DND-41 (cell line): Measurements from ENCODE around the gene IL3RA.
"Not testable (repeated sequence)": the region's sequence is repeated elsewhere in the genome, so short reads cannot be mapped to it uniquely, and the experiment has no call there.

Experiments used
- ATAC-seq: fragments of 200-7000 bp; cut with Tn5 transposase; 3 replicates; pipeline ENCODE4 v1.9.1; 2021; ENCODE audit warnings: low read depth; ENCODE audit not compliant: insufficient read depth
- DNase-seq: peaks from one replicate; pipeline ENCODE4 v3.0.0-alpha.2; 2020
- H2AFZ ChIP-seq: 2 replicates; pipeline ENCODE4 v1.6.0; 2012; ENCODE audit warnings: low read depth, low read length
- H3K27ac ChIP-seq: 2 replicates; pipeline ENCODE4 v1.5.1; 2012; ENCODE audit warnings: low read length, inconsistent platforms
- H3K27me3 ChIP-seq: fragments of 200-600 bp; sonication (generic); 2 replicates; pipeline ENCODE4 v1.6.0; 2012; ENCODE audit warnings: low read length, mild to moderate bottlenecking, inconsistent platforms; ENCODE audit not compliant: insufficient read depth, poor library complexity
- H3K36me3 ChIP-seq: 2 replicates; pipeline ENCODE4 v1.5.1; 2012; ENCODE audit warnings: low read length, inconsistent platforms; ENCODE audit not compliant: insufficient read depth
- H3K4me1 ChIP-seq: 2 replicates; pipeline ENCODE4 v1.5.1; 2012; ENCODE audit warnings: mild to moderate bottlenecking, low read length; ENCODE audit not compliant: insufficient read depth
- H3K4me2 ChIP-seq: 2 replicates; pipeline ENCODE4 v1.6.0; 2012; ENCODE audit warnings: mild to moderate bottlenecking, moderate library complexity, low read length, inconsistent platforms; ENCODE audit not compliant: insufficient read depth
- H3K4me3 ChIP-seq, 2 experiments: fragments of 200-600 bp in 1 of 2; shearing (Covaris generic) in 1 of 2; 2 replicates each; pipeline ENCODE4 v1.5.1; 2012 to 2016; ENCODE audit warnings: inconsistent platforms in 2 of 2, low read length in 2 of 2, mild to moderate bottlenecking in 2 of 2, low read depth in 1 of 2, moderate library complexity in 1 of 2
- H3K79me2 ChIP-seq: 2 replicates; pipeline ENCODE4 v1.6.0; 2012; ENCODE audit warnings: low read length, inconsistent platforms; ENCODE audit not compliant: insufficient read depth
- H3K9ac ChIP-seq: 2 replicates; pipeline ENCODE4 v1.6.0; 2012; ENCODE audit warnings: low read depth, mild to moderate bottlenecking, inconsistent platforms, low read length, moderate library complexity
- H3K9me3 ChIP-seq: 2 replicates; pipeline ENCODE4 v1.5.1; 2012; ENCODE audit warnings: low read length, moderate library complexity, mild to moderate bottlenecking, inconsistent platforms; ENCODE audit not compliant: insufficient read depth, severe bottlenecking
- H4K20me1 ChIP-seq: 2 replicates; pipeline ENCODE4 v1.6.0; 2012; ENCODE audit warnings: low read length; ENCODE audit not compliant: insufficient read depth
- CTCF ChIP-seq: IDR thresholded peaks from 2 replicates; pipeline ENCODE4 v1.5.1; 2012; ENCODE audit warnings: borderline replicate concordance, low read length, moderate library complexity, mild to moderate bottlenecking; ENCODE audit not compliant: poor library complexity, severe bottlenecking; ENCODE audit errors: extremely low read depth
- EZH2 ChIP-seq: IDR thresholded peaks from 3 replicates; pipeline ENCODE4 v1.6.1; 2012; ENCODE audit warnings: borderline replicate concordance, low read depth, mild to moderate bottlenecking, moderate library complexity, low read length, inconsistent platforms; ENCODE audit not compliant: severe bottlenecking

IL3RA gene

GRCh38 chrX:1401611-1402430, 65.2 kb downstream of the IL3RA start:
- H3K4me2 ChIP-seq: no peak overlapping the region
- H3K36me3 ChIP-seq: peaks cover 92% of the 10 kb centered on the region

GRCh38 chrX:1403228-1403627, 66.6 kb downstream of the IL3RA start:
- H3K4me1 ChIP-seq: no peaks in the 10 kb centered on the region
- DNase-seq: no peak
- no peak for ATAC-seq
- no peaks in the 10 kb centered on the region for H3K27me3 ChIP-seq
- no peak overlapping the region for H3K4me2 ChIP-seq
- peaks cover 5% of the 10 kb centered on the region; the same call in 1 of the 2 replicates for H3K79me2 ChIP-seq
- H3K4me3 ChIP-seq: no peak overlapping the region
- no peaks in the 10 kb centered on the region for H3K9me3 ChIP-seq
- no peak overlapping the region for H3K27ac ChIP-seq
- TF ChIP-seq EZH2: no peak
- no peak for TF ChIP-seq CTCF
- H2AFZ ChIP-seq: no peak overlapping the region
- H3K9ac ChIP-seq: no peak overlapping the region
- peaks cover 91% of the 10 kb centered on the region for H3K36me3 ChIP-seq
- H4K20me1 ChIP-seq: peaks cover 7% of the 10 kb centered on the region

More at GRCh38 chrX:1401611-1402430, 65.2 kb downstream of the IL3RA start:
- ATAC-seq: peak; percentile 20
- Histone ChIP-seq H3K4me3 (no peak overlapping the region), H2AFZ (no peak overlapping the region), H3K9me3 (no peaks in the 10 kb centered on the region), H4K20me1 (peaks cover 8% of the 10 kb centered on the region), H3K27me3 (no peaks in the 10 kb centered on the region), H3K9ac (no peak overlapping the region), H3K4me1 (no peaks in the 10 kb centered on the region), H3K27ac (no peak overlapping the region), H3K79me2 (peaks cover 5% of the 10 kb centered on the region)
- TF ChIP-seq EZH2: no peak
- no peak for DNase-seq

- not testable (repeated sequence) for ATAC-seq, H3K27ac ChIP-seq, H3K4me3 ChIP-seq, H3K9me3 ChIP-seq, H4K20me1 ChIP-seq, H2AFZ ChIP-seq, H3K4me2 ChIP-seq, H3K79me2 ChIP-seq, H3K9ac ChIP-seq, H3K27me3 ChIP-seq, H3K4me1 ChIP-seq, DNase-seq
- H3K36me3 ChIP-seq: peaks cover 85% of the 10 kb centered on the region
These were observed 67.3 kb downstream of the IL3RA start for GRCh38 chrX:1403867-1404266.

GRCh38 chrX:1405769-1406168, 69.2 kb downstream of the IL3RA start:
- H3K27ac ChIP-seq, H3K79me2 ChIP-seq, H3K27me3 ChIP-seq, DNase-seq, H3K4me1 ChIP-seq, H3K4me2 ChIP-seq, ATAC-seq, H4K20me1 ChIP-seq, H3K9me3 ChIP-seq, H2AFZ ChIP-seq, H3K4me3 ChIP-seq, H3K9ac ChIP-seq: not testable (repeated sequence)
- peaks cover 72% of the 10 kb centered on the region for H3K36me3 ChIP-seq

GRCh38 chrX:1407035-1407434, 70.5 kb downstream of the IL3RA start:
- TF ChIP-seq EZH2 (no peak), CTCF (no peak)
- Histone ChIP-seq H3K27me3 (no peaks in the 10 kb centered on the region), H2AFZ (no peak overlapping the region), H3K36me3 (peaks cover 68% of the 10 kb centered on the region), H3K4me3 (no peak overlapping the region), H3K9me3 (no peaks in the 10 kb centered on the region), H3K79me2 (no peaks in the 10 kb centered on the region), H4K20me1 (no peaks in the 10 kb centered on the region; the same call in 1 of the 2 replicates), H3K4me2 (no peak overlapping the region), H3K9ac (no peak overlapping the region), H3K27ac (no peak overlapping the region), H3K4me1 (no peaks in the 10 kb centered on the region)
- DNase-seq (no peak), ATAC-seq (no peak)
